Measurements from ENCODE around the gene GAPDHS.

GAPDHS gene

DNA sequence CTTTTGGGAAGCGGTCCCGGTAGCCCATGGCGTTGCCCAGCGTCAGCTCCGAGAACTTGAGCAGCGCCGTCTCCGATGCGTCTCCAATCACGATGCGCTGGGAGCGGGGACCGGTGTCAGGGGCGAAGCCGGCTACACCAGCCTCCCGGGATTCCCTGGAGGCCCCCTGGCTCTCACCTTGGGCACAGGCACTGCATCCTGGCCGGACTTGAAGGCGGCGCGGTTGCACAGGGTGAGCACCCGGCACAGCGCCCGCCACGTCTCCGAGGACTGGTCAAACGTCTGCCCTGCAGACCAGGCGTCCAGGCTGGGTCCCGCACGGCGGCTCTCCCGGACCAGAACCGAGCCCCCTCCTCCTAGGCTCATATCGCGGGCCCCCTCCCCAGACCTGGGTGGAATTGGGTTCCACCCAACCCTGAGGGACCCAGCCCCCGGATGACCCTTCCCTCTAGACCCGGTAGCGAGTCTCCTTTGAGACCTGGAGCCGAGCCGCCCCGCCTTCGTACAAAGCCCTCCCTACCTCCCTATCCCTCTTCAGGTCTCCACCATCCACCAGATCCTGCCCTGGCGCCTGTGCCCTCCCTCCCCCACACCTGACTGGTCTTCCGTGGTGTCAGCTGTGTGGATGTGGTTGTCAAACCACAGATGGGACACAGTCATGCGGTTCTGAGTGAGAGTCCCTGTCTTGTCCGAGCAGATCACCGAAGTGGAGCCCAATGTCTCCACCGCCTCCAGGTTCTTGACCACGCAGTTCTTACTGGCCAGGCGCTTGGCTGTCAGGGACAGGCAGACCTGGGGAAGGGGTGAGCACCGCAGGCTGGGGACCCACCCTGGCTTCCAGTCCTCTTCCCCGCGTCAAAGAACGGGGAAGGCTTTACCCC lies 25.4 kb downstream of the GAPDHS start:
- no peak for DNase-seq

DNA sequence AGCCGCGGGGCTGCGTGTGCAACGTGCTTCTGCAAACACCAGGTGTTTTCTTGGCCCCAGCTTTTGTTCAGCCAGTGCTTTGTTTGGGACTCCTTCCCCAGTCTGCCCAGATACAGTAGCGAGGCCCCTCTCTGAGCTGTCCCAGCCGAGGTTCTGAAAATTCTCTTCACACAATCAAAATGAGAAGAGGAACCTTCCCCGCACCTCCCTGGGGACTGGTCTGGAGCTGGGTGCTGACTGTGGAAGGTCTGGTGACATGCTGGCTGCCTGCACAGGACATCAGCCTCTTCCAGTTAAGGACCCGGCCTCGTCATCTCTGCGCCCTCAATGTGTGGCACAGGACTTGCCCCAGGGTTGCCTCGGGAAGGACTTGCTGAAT lies 26.0 kb downstream of the GAPDHS start:
- DNase-seq: no peak

DNA sequence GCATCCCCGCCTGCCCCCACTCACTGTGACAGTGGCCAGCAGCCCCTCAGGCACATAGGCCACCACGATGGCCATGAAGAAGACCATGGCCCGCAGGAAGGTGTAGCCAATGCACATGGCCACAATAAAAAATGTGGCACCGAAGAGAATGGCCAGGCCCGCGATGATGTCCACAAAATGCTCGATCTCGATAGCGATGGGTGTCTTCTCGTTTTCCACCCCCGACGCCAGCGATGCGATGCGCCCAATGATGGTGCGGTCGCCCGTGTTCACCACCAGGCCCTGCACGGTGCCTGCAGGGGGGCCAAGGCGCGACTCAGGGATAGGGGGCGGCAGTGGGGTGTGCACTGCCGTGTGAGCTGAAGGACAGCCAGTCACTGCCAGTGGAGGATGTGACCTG lies 26.5 kb downstream of the GAPDHS start:
- DNase-seq: no peak

DNA sequence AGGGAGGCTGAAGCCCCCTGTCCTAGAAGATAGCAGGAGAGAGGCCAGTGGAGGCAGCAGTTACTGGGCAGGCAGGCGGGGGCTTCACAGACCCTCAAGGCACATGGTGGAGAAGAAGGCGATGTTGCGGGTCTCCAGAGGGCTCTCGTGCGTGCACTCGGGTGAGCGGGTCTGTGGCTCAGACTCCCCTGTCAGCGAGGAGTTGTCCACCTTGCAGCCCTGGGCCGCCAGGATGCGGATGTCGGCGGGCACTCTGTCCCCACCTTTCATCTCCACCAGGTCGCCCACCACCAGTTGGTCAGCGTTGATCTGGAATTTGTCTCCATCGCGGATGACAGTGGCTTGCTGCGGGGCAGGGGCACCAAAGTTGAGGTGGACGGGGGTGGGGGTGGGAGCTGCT lies 27.0 kb downstream of the GAPDHS start:
- no peak for DNase-seq

DNA sequence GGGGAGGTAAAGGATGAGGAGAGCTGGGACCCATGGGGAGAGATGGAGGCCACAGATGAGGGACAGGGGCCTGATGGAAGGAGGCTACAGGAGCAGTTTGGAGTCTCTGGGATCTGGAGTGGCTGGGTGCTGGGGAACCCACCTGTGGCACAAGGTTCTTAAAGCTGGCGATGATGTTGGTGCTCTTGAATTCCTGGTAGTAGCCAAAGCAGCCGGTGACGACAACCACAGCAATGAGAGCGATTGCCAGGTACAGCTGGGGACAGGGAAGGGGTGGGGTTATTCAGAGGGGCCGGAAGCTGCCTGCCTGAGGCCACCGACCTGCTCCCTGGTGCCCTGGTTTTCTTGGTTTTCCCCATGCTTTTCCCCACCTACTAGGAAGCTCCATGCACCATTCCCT lies 27.4 kb downstream of the GAPDHS start:
- no peak for DNase-seq

DNA sequence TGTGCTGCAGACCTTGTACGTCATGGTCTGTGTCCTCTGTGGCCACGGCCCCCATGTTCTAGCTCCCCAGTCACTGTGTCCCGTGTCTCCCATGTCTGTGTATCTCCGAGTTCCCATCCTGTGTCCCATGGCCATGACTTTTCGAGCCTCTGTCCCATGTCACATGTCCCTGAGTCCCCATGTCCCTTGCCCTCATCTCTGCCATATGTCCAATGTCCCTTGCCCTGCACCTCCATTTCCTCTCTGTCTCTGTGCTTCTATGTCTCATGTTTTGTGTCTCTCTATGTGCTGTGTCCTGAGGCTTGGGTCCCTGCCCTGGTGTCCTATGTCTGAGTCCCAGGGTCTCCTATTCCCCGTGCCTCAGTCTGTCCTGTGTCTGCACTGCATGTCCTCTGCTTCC lies 28.2 kb downstream of the GAPDHS start:
- no peak for DNase-seq

DNA sequence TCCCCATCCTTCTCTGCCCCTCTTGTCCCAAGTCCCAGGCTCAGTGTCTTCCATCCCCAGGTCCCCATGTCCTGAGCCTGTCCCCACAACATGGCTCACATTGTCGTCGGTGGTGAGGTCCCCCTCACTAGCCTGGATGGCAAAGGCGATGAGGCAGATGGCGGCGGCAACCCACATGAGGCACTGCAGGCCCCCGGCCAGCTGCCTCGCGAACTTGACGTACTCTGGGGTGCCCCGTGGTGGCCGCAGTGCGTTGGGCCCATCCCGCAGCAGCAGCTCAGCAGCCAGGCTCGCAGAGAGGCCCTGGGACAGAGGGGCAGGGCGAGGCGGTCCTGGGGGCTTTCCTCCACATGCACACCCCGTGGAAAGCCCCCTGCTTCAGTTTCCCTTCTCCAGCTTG lies 29.1 kb downstream of the GAPDHS start:
- no peak for DNase-seq

DNA sequence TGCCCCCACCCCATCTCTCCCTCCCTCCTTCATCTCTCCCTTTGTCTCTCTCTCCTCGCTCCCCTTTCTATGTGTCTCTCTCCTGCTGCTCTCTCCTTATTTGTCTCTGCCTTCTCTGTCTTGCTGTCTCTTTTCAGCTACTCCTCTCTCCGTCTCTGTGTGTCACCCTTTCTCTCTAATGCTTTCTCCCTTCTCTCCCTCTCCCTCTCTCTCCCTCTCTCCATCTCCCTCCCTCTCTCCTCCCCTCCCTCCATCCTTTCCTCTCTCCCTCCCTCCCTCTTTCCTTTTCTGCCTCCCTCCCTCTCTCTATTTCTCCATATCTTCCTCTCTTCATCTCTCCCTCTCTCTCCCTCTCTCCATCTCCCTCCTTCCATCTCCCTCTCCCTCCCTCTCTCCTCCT lies 29.5 kb downstream of the GAPDHS start:
- no peak for DNase-seq

DNA sequence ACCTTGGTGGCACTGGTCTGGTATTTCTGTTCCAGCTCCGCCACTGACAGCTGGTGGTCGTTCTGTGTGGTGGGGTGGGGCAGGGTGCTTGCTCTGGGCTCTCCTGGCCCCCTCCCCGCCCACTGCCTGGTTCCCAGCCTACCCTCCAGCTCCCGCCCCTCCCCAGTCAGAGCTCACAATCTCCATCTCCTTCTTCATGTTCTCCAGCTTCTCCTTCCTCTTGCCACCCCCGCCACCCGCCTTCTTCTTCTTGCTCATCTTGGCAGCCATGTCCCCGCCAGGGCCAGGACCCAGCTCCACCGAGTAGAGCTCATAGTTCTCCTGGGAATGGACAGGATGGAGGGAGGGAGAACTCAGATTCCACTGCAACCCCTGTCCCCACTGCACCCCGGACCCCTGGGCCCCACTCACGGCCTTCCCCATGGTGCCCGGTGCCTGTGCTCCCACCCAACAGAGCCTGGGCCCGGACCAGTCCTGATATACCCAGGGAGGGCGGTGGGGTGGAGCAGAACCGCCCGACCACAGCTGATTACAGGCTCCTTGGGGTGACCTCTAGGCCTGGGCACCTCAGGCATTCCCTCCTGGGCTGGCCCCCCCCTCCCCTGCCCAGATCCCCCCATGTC lies 30.1 kb downstream of the GAPDHS start, which contains the start of gene ATP4A:
TSS of gene ATP4A (minus strand) at position 452 of the 623 bp plus-strand sequence. CDS start at position 423, 29 bp downstream.
- no peak for DNase-seq

DNA sequence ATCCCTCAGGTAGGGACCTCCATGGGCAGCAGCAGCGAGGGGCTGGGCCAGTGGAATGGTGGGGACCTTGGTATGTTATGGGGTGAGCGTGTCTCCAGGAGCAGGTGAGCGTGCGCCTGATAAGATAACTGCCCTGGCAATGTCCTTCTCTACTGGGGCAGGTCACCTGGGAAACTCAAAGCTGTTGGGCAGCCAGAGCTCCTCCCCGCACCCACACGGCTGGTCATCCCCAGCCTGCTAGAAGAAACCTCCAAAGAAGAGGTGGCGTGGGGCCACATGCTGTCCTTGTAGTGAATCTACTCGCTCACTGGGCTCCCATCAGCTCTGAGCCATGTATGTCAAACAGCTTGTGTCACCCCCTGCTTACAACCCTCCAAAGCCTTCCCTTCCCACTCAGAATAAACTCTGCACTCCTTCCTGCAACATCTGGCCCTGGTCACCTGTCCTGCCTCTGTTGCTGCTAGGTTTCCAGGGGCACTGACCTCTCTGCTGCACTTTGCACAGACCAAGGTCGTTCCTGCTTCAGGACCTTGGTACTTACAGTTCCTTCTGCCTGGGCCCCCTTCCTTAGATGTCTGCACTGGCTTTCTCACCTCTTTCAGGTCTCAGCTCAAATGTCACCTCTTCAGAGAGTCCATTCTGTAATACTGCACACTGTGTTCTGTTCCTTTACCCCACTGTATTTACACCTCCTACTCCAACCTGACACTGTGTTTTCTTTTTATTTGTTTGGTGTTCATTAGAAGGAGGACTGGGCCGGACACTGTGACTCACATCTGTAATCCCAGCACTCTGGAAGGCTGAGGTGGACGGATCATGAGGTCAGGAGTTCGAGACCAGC lies 32.0 kb downstream of the GAPDHS start:
- DNase-seq: no peak

DNA sequence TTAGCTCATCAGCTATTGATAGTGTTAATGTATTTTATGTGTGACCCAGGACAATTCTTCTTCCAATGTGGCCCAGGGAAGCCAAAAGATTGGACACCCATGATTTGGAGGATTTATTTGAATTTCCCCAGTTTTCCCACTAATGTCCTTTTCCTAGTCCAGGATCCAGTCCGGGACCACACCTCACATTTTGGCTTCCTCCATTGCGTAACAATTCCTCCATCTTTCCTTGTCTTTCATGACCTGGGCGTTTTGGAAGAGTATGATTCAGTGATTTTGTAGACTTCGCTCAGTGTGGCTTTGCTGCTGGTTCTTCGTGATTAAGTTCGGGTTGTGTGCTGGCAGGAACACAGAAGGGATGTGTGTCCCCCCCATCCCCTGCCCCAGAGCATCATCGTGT lies 33.5 kb downstream of the GAPDHS start:
- no peak for DNase-seq

DNA sequence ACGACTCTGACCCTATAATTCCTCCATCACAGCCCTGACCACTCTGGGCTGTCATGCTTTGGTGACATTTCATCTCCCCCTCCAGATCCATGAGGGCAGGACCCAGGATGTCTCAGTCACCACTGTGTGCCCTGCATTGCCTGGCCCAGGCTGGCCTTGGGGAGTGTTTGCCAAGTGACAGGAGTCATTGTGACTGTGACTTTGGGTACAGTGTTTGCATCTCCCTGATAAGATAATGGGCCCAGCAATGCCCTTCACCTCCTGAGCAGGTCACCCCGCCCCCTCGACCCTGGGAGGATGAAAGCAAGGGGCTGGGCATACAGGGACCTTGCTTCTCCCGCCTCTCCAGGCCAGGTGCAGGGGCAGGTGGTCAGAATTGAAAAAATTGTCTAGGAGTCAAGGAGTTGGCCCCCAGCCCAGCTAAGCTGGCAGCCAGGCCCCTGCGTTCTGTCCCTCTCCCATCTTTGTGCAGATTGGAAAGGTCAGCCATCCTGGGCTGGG lies 36.1 kb downstream of the GAPDHS start:
- no peak for DNase-seq

DNA sequence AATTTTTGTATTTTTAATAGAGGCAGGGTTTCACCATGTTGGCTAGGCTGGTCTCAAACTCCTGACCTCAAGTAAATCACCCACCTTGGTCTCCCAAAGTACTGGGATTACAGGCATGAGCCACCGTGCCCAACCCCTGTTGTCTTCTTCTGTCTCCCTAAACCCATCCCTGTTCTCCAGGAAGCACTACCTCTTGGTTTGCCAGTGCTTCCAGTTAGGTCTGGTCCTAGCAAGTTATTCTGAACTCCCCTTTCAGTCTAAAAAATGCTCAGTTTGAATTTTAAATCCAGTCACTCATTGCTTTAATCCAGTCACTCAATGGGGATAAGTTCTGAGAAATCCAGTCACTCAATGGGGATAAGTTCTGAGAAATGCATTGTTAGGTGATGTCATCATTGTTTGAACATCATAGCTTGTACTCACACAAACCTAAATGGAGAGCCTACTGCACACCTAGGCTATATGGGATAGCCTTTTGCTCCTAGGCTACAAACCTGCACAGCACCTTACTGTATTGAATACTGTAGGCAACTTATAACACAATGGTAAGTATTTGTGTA lies 38.2 kb downstream of the GAPDHS start:
- DNase-seq: no peak

DNA sequence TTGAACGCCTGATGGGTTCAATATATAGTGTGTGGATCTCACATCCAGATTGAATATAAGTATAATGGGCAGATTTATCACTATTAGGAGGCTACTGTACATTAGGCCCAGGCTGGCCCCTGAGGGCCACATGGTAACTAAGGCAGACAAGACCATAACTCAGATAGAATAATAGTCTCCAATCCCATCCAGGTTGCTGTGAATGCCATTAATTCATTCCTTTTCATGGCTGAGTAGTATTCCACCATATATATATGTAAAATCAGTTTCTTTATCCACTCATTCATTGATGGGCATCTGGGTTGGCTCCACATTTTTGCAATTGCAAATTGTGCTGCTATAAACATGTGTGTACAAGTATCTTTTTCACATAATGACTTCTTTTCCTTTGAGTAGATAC lies 44.7 kb downstream of the GAPDHS start:
- DNase-seq: no peak

DNA sequence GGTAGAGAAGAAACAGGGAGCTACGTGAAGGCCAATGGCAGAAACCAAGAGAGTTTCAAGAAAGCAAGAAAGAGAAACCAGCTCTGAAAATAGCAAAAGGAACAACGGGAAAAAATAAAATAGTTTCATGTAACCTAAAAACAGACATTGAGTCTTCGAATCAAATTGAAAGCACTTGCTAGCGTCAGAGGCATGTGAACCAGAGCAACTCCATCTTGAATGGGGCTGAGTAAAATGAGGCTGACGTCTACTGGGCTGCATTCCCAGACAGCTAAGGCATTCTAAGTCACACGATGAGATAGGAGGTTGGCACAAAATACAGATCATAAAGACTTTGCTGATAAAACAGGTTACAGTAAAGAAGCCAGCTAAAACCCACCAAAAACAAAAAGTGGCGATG lies 45.5 kb downstream of the GAPDHS start:
- no peak for DNase-seq

DNA sequence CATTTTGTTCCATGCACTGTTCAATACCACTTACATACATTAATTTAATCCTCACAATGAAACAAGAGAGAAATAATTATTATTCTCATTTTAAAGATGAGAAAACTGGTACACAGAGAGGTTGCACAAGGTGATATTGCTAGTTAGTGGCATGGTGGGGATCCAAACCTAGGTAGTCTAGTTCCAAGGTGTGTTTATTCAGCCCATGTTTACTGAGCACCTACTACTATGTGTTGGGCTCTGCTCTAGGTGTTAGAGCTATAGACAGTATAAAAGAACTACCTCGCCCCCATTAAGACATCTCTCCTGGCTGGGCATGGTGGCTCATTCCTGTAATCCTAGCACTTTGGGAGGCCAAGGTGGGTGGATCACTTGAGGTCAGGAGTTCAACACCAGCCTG lies 49.5 kb downstream of the GAPDHS start:
- no peak for DNase-seq

DNA sequence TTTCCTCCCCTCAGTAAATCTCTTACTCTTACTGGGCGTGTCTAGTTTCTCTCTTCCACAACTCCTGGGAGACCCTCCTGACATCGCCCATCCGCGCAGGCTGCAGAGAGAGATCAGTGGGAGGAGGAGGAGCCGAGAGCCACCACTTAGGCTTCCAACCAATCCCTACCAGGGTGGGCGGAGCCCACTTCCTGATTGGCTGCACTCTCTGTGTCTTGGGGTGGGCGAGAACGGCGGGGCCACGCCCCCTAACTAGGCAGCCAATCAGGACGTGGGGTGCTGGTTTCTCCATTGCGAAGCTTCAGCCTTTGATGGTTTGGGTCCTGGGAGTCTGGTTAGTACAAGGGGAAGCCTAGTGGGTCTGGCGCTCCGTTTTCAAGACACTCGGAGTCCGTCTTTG lies 52.6 kb downstream of the GAPDHS start, which contains the start of gene PMIS2:
TSS of gene PMIS2 (plus strand) at position 326 of the 400 bp plus-strand sequence. CDS start 87 bp downstream, outside the sequence.
- DNase-seq: peak; percentile 9

DNA sequence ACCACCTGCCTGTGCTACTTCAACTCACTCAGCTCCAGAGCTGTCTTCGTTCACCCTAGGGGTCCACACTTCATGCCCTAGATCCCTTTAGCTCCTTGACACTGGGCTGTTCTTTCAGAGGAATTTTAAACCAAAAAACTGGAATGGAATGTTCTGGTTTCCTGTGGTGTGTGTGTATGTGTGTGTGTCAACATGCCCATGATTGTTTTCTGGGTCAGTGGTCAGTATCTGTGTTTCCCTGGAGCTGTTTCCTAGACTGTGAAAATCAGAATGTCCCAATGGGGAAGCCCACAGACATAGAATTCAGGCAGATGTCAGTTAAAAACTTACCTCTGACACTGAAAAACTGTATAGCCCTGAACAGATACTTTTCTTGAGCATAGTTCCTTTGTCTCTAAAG lies 54.1 kb downstream of the GAPDHS start:
- DNase-seq: no peak

DNA sequence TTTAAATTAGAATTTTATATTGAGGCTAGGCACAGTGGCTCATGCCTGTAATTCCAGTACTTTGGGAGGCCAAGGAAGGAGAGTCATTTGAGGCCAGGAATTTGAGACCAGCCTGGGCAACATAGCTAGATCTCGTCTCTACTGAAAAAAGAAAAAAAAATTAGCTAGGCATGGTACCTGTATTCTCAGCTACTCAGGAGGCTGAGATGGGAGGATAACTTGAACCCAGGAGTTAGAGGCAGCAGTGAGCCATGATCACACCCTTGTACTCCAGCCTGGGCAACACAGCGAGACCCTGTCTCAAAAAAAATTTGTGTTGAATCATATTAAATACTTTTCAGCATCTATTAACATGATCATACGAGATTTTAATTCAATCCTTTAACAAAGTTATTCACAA lies 57.6 kb downstream of the GAPDHS start:
- DNase-seq: no peak

DNA sequence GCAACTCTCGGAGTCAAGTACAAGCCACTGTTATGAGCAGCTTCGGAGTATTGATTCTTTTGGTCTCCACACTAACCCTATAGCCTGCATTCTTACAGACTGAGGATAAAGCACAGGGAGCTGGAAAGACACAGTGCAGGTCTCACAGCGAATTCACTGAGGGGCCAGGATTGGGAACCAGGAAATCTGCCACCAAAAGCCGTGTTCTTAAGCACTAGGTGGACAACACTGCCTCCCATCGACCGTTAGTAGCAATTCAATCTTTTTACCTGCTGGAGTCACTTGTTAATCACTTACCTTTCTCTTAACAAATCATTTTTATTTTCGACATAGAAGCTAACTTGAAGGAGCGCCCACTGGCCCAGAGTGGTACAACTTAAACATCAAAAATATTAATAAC lies 59.0 kb downstream of the GAPDHS start:
- DNase-seq: peak; percentile 28

Measured in stimulated activated CD4-positive, alpha-beta T cell treated with anti-CD3 and anti-CD28 coated beads, Interleukin-4, amount 100 ng/mL, for 24 hours (primary cell).